Stimulated activated CD4-positive, alpha-beta T cell treated with anti-CD3 and anti-CD28 coated beads, Interleukin-1b, Interleukin-23, amount 100 ng/mL, for 24 hours (primary cell): ENCODE results near the gene RUSF1.
A peak's percentile ranks its signal among the peaks of the same experiment; 100 is the strongest.

ENCODE experiments used
- DNase-seq, 4 experiments: peaks; one replicate each; pipeline ENCODE4 v3.0.0-alpha.2; 2020; ENCODE audit warnings: low read depth in 4 of 4, low spot score in 1 of 4

Gene RUSF1

DNA sequence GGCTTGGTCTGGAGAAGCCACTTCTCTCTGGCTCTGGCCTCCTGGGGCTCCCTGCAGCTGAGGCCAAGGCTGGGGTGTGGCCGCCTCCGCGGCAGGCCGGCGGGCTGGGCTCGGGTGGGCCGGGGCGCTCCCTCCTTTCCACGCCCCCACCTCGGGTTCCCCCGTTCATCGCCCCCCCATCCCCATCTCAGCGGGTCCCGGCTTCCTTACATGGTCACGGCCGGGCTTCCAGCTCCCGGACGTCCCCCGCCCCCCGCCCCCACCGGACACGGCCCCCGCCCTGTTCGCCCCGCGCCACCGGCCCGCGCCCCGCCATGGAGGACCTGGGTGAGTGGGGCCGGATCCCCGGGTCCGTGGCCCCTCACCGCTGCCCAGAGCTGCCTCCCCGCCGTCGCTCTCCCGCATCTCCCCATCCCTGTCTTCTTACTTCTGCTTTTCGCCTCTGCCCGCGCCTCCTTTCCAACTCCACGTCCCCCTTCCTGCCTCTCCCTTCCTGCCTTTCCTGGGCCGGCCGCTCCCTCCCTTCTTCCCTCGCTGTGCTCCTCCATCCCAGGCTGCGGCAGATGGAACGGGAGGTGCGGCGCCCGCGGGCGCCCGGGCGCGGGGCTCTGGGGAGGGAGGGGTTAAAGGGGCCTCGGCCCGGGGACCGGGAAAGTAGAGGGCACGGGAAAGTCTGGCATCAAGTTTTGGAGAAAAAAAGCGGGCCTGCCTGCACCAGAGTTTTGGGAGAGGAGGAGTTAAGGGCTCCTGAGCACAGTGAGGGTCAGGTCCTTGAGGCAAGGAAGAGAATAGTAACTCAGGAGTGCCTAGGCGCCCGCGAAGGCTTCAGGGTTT is 36.1 kb downstream of the RUSF1 start, which contains the start of gene TGFB1I1:
Gene TGFB1I1, plus strand, starts transcription at position 278 of the 834 bp plus-strand sequence. Its CDS starts 37 bp downstream, at position 315.
- DNase-seq, result no peak

DNA sequence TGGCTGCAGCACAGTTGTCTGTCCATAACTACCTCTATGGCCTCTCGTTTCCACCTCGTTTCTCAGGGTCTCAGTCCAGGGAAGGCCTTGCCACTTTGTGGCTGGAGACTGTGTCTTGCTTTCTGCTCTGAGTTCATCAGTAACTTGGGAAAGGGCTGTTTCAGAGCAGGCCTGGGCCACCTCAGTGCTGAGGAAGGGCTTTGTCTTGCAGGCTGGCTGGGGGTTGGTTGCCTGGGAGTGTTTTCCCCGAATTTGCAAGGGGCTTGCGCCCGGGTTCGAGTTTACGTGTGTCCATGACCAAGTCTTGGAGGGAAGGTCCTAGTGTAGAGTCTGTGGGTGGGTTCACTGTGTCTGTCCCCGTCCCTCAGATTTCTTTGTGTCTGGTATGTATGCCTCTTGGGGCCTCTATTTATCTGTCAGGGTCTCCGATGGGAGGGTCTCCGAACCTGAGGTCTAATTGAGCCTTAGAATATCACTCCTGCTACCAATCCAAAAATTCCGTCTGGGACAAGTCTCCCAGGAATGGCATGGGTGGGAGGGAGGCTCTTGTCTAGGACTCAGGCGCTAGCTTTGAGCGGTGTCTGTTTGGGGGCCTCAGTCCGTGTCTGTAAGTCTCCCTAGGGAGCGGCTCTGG is 36.8 kb downstream of the RUSF1 start:
- DNase-seq, result no peak

DNA sequence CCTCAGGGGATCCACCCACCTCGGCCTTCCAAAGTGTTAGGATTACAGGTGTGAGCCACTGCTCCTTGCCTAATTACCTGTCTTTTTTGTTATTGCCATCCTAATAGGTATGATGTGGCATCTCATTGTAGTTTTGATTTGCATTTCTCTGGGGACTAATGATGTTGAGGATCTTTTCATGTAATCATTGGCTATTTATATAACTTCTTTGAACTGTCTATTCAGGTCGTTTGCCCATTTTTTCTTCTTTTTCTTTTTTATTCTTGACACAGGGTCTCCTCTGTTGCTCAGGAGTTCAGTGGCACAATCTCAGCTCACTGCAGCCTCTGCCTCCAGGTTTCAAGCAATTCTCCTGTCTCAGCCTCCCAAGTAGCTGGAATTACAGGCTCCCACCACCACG is 37.6 kb downstream of the RUSF1 start:
- no peak for DNase-seq

DNA sequence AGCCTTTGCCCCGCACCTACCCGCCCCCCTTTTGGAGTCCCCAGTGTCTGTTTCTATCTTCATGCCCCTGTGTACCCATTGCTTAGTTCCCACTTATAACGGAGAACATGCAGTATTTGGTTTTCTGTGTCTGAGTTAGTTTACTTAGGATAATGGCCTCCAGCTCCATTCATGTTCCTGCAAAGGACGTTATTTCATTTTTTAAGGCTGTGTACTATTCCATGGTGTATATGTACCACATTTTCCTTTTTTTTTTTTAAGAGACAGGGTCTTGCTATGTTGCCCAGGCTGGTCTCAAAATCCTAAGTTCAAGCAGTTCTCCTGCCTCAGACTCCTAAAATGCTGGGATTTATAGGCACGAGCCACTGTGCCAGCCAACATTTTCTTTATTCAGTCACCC is 40.3 kb downstream of the RUSF1 start:
- DNase-seq, result no peak

DNA sequence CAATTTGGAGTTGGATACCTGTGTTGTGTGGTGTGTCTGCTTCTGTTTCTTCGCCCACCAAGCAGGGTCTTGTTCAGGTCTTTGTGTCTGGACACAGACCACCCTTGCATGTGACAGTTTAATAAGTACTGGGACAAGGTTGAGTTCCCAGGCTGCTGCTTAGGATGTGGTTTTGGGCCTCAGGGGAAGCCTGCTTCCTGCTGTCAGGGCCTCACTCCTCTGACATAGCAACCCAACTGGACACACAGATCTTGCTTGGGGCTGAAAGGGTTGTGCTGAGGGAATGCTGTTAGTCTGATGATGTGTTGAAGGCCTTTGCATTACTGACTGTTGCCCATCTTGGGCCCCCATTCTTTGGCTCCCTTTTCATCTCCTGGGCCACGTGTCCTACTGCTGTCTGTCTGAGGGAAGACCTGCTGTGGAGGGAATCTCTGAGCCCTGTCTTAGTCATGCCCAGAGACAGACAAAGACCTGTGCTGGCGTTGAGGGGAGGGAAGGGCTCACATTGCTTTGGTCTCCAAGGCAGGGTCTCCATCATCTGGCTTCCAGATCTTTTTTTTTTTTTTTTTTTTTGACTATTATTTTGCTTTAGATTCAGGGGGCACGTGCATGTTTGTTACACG is 40.9 kb downstream of the RUSF1 start:
- DNase-seq, result no peak

DNA sequence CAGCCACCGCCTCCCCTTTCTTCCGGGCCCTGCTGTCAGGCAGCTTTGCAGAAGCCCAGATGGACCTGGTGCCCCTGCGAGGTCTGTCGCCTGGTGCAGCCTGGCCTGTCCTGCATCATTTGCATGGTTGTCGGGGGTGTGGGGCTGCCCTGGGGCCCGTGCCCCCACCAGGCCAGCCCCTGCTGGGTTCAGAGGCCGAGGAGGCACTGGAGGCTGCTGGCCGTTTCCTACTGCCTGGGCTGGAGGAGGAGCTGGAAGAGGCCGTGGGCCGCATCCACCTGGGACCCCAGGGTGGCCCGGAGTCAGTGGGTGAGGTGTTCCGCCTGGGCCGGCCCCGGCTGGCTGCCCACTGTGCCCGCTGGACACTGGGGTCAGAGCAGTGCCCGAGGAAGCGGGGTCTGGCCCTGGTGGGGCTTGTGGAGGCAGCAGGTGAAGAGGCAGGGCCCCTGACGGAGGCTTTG is 41.8 kb downstream of the RUSF1 start:
- DNase-seq, result no peak

DNA sequence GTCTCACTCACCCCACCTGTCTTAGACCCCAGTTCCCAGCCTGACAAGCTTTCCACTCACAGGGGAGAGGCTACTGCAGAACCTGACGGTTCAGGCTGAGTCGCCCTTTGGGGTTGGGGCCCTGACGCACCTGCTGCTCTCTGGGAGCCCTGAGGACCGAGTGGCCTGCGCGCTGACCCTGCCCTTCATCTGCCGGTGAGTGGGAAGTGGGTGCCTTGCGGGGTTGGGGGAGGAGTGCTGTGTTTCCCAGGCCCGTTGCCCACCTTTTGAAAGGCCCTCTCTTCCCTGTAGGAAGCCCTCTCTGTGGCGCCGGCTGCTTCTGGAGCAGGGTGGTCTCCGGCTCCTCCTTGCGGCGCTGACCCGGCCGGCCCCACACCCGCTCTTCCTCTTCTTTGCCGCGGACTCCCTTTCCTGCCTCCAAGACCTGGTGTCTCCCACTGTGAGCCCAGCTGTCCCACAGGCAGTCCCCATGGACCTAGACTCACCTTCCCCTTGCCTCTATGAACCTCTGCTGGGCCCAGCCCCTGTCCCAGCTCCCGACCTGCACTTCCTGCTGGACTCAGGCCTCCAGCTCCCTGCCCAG is 42.3 kb downstream of the RUSF1 start:
- no peak for DNase-seq

DNA sequence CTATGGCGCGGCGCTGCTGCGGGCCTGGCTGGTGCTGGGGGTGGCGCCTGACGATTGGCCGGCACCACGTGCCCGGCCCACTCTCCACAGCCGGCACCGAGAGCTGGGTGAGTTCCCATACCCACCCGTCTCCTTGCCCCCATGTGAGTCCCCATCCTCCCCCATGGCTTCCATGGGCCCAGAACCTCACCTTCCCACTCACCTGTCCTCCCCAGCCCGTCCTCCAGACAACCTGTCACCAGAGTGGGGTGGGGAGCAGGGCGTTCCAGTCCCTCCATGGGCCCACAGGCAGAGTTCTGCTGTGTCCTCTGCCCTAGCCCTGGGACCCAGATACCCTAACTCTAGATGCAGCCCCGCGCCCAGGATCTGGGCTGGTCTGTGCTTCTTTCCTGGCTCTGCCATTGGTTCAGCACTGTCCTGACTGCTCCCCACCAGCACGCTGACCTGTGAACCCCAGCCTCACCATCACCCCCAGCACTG is 43.4 kb downstream of the RUSF1 start:
- DNase-seq, result no peak

DNA sequence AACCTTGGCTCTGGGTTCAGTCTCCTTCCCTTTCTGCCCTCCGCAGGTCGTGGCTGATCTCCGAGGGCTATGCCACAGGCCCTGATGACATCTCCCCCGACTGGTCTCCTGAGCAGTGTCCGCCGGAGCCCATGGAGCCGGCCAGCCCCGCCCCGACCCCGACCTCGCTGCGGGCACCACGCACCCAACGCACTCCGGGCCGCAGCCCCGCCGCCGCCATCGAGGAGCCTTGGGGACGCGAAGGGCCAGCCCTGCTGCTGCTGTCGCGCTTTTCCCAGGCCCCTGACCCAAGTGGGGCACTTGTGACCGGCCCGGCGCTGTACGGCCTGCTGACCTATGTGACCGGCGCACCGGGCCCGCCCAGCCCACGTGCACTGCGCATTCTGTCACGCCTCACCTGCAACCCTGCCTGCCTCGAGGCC is 43.8 kb downstream of the RUSF1 start:
- no peak for DNase-seq

DNA sequence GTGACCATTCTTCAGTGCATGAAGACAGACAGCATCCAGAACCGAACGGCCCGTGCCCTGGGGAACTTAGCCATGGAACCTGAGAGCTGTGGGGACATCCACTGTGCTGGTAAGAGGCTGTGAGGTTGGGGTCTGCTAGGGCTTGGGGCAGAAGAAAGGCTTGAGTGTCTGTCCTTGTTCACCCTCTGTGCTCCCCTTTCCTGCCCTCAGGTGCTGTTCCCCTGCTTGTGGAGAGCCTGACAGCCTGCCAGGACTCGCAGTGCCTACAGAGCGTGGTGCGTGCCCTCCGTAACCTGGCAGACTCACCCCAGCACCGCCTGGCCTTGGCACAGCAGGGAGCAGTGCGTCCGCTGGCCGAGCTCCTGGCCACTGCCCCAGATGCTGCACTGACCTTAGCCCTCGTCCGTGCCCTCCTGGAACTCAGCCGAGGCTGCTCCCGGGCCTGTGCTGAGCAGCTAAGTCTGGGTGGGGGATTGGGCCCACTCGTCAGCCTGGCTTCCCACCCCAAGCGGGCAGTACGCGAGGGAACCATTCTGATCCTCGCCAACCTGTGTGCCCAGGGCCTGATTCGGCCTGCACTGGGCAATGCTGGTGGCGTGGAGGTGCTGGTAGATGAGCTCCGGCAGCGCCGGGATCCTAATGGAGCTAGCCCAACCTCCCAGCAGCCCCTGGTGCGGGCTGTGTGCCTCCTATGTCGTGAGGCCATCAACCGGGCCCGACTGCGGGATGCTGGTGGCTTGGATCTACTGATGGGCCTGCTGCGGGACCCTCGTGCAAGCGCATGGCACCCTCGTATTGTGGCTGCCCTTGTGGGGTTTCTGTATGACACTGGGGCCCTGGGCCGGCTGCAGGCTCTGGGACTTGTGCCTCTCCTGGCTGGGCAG is 46.0 kb downstream of the RUSF1 start:
- no peak for DNase-seq

DNA sequence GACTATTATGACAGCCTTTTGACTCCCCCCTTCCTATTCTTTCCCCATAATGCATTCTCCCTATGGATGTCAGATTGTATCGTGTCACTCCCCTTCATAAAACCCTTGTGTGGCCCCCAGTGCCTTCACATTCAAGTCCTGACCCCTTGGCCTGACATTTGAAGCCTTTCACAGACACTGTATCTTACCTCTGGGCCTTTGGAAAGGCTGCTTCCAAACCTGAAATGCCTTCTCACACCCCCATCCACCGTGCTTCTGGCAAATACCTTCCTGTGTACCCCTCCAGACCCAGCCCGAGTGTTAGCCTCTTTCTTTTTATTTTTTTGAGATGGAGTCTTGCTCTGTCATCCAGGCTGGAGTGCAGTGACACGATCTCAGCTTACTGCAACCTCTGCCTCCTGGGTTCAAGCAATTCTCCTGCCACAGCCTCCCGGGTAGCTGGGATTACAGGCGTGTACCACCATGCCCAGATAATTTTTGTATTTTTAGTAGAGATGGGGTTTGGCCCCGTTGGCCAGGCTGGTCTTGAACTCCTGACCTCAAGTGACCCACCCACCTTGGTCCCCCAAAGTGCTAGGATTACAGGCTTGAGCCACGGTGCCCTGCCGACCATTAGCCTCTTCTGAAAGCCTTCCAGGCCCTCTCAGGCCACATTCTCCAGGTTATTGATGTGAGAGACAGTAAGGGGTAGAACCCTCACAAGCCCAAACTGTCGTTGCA is 46.8 kb downstream of the RUSF1 start:
- DNase-seq, result no peak

DNA sequence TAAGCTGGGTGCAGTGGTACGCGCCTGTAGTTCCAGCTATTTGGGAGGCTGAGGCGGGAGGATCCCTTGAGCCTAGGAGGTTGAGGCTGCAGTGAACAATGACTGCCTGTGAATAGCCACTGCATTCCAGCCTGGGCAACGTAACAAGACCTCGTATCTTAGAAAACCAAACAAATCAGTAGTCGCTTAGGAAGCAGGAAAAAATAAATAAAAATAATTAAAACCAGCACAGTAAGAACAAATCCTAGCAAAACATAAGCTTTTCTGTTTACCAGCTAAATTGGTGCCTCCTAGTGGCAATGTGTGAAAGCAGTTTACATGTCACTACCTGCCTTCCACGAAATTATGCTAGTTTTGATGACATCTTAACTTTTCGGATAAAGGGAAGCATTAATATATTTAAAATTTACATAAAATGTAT is 47.6 kb downstream of the RUSF1 start:
- no peak for DNase-seq

DNA sequence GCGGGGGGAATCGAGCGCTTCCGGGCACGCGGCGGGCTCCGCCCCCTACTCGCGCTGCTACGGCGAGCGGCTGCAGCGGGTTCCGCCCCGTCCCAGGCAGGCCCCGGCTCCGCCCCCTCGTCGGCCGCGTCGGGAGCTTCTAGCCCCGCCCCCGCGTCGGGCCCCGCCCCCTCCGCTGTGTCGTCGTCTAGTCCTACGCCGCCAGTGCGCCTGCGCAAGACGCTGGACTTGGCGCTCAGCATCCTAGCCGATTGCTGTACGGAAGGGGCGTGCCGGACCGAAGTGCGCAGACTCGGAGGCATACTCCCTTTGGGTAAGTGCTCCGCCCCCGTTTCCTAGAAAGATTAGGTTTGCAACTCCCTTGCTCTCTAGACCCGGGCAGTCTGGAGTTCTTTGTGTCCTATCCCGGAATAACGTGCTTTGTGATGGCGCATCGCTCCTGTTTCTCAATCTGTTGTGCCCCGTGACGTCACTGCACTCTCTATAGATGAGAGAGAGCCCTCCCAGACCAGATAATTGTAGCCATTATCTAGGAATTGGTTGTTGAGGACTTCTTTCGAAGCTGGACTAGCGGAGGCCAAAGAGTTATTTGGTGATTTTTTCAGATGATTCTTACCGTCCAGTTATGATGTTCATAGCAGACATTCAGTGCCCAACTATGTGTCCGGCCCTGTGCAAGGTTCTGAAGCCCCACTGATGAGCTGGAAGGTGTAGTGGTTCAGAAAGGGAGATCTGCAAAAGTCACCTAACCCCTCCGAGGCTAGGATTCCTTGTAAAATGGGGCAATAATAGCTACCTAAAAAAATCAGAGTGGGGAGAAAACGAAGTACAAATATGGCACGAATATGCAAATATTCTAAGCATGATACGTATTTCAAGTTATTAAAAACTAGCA is 48.3 kb downstream of the RUSF1 start:
- peak; percentile 99 to 100 (median 100) for DNase-seq

DNA sequence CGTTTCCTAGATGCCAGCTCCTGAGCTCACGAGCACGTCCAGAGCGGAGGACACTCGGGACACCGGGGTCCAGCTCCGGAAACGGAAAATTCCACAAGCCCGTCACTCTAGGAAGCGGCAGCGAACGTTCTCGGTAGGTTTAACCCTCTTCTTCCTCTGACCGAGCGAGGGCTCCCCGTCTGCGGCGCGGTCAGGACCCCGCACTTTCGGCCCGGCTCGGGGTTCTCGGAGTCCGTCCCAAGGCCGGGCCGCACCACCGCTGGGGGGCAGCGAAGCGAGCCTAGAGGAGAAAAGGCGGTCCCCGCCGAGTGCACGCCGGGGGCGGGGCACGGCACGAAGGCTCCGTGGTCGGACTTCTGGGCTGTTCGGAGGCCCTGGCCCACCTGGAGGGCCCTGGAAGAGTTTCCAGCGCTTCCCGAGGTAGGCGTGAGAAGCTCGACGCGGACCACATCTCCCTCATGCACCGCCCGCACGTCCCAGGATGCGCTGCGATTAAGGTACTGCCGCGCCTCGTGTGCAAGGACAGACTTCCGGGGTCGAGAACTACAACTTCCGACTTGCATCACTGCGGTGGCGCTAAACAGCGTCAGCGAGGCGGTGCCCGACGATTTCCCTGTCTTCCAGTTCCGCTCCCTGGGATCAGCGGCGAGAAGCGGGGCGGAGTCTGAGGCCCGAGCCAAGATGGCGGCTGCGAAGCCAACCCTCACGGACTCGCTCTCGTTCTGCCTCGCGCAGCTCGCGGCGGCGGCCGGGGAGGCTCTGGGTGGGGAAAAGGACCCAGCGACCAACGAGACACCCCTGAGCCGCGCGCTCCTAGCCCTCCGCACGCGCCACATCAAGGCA is 49.1 kb downstream of the RUSF1 start, which contains the start of gene ARMC5:
Gene ARMC5, plus strand, starts transcription at position 658 of the 843 bp plus-strand sequence. Its CDS starts 24 bp downstream, at position 682.
- peak; percentile 84 to 96 (median 91) for DNase-seq

DNA sequence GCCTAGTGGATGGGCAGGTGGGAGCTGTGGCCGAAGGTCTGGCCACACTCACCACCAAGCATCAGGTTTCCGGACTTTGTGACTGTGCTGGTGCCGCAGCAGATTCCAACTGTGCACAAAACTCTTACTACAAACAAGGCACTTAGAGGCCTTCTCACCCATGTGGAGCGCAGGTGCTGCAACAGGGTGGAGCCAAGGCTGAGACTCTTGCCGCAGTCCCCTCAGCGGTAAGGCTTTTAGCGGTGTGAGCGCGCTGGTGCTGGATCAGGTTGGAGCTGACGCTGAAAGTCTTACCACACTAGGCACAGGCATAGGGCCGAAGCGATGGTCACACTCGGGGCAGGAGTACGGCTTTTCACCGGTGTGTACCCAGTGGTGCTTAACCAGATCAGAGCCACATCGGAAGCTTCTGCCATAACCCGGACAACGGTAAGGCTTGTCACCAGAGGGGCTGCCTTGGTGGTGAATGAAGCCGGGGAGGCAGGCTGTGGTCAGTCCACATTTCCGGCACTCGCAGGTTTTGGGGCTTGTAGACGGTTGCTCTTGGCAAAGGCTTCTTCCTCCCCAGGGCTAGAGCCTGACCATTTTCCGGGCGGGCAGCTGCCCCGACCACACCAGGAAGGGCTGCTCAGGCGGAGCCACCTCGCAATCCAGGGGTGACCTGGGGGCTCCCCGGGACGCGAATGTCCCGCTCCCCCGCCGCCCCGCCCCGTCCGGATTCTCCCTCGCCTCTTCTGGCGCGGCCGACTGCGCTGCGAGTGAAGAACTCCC is 49.9 kb downstream of the RUSF1 start:
- peak in 2 of 4 experiments; percentile 25 to 39 for DNase-seq

DNA sequence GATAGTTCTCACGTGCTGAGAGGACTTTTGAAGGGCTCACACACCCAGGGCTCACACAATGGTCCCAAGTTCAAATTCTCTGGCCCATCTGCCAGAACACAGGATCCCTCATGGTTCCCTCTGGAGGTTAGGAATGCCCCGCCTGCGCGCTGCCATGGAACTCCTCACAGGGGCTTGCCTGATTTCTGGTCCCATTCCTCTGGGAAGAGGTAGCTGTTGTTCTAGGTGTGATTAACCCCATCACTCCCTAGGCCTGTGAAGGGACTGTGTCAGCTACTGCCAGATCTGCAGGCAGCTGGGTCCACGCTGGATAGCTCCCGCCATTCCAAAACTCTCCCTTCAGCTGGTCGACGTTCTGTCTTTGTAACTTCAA is 51.2 kb downstream of the RUSF1 start:
- no peak for DNase-seq
